Astrocyte of the spinal cord (primary cell): ENCODE measurements around the gene GLRA3.

Experiments used
- DNase-seq: peaks from one replicate; pipeline ENCODE4 v3.0.0; 2011; ENCODE audit warnings: low read depth, low spot score
- H3K4me3 ChIP-seq: 2 replicates; pipeline ENCODE4 v1.5.1; 2011; ENCODE audit warnings: low read depth, mild to moderate bottlenecking, low read length, moderate library complexity
- in situ Hi-C: cut with HindIII; loops from 2 replicates; pipeline ENCODE4 v1.10.0; 2017; ENCODE audit warnings: low sequenced_read_pairs
- TF ChIP-seq, protein P1 (sequence below): IDR thresholded peaks from 2 replicates; pipeline ENCODE4 v1.5.1; 2012; ENCODE audit warnings: low read depth, mild to moderate bottlenecking, low read length, inconsistent platforms

Gene GLRA3

DNA sequence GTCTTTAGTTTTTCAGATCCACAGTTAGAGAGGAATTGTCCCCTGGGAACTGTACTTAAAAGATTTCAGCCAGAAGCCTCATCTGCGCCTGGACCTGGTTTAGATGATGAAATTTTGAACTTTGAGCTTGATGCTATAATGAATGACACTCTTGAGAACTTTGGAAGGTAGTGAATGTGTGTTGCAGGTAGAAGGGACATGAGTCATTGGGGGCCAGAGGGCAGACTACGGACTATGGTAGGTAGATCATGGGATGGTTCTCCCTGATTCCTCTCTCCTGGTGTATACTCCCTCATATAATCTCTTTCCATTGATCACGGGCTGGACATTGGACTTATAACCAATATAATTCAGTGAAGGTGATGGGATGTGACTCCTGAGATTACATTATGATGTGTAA lies 38.9 kb upstream of the GLRA3 start:
- TF ChIP-seq, protein P1, sequence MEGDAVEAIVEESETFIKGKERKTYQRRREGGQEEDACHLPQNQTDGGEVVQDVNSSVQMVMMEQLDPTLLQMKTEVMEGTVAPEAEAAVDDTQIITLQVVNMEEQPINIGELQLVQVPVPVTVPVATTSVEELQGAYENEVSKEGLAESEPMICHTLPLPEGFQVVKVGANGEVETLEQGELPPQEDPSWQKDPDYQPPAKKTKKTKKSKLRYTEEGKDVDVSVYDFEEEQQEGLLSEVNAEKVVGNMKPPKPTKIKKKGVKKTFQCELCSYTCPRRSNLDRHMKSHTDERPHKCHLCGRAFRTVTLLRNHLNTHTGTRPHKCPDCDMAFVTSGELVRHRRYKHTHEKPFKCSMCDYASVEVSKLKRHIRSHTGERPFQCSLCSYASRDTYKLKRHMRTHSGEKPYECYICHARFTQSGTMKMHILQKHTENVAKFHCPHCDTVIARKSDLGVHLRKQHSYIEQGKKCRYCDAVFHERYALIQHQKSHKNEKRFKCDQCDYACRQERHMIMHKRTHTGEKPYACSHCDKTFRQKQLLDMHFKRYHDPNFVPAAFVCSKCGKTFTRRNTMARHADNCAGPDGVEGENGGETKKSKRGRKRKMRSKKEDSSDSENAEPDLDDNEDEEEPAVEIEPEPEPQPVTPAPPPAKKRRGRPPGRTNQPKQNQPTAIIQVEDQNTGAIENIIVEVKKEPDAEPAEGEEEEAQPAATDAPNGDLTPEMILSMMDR: no peak
- no peak overlapping the region for H3K4me3 ChIP-seq
- DNase-seq: no peak
- in situ Hi-C loops: no loop called here

DNA sequence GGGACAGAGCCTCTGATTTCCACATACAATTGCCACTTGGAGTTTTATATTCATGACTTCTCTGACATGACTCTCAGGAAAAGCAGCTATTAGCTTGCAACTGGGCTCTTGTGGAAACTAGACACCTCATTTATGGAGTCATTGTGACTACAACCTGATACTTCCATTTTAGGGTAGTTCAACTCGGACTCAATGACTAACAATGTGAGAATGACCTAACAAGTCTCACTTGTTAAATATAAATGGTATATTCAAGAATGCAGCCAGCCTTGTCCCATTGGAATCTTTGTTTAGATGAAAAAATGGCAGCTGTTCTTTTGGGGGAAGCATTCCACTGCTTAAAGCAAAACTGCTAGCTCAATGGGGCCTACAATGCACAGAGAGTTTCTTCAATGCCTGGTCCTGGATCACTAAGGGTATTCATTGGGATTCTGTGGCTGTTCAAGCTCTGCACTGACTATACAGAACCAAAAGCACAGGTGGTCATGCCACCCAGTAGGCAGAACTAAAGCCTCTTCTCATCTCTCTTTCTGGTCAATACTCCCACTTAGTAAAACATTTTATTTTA lies 36.5 kb upstream of the GLRA3 start:
- DNase-seq: no peak
- TF ChIP-seq, protein P1: no peak
- in situ Hi-C loops: no loop called here
- no peak overlapping the region for H3K4me3 ChIP-seq

DNA sequence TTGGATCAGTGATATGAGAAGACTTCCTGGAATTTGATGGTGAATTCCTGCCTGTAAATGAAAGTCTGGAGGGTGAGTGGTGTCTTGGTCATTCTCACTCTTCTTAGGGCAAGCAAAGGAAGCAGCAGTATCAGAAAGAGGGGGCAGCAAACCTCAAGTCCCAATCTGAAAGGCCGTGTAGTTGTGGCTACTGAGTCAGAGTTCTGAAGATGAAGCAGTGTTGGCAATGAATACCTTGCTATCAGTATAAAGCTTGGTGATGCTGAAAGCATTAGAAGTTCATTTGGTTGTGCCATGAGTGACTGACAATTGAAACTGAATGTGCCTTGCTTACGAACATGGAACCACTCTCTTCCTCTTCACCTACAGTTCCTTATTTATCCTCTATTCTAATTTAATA lies 35.0 kb upstream of the GLRA3 start:
- TF ChIP-seq, protein P1: no peak
- no peak overlapping the region for H3K4me3 ChIP-seq
- no peak for DNase-seq
- in situ Hi-C loops: no loop called here

DNA sequence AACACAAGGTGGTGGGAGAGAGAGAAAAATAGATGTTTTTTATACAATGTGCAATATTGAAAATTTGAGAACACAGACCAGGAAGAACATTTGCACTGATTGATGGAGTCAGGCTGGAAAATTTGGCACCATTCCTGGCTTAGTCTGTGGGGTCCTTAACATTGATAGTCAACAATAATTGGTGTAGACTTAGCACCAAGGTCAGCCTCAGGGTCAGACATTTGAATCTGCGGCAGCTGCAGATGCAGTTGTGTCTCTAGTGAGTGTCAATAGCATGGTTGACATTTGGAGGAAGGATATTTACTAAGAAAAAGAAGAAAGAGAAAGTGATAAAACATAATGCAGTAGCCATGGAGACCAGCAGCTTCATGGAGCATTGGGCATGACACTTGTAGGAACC lies 31.5 kb upstream of the GLRA3 start:
- DNase-seq: no peak
- in situ Hi-C loops: no loop called here
- H3K4me3 ChIP-seq: no peak overlapping the region
- TF ChIP-seq, protein P1: no peak

DNA sequence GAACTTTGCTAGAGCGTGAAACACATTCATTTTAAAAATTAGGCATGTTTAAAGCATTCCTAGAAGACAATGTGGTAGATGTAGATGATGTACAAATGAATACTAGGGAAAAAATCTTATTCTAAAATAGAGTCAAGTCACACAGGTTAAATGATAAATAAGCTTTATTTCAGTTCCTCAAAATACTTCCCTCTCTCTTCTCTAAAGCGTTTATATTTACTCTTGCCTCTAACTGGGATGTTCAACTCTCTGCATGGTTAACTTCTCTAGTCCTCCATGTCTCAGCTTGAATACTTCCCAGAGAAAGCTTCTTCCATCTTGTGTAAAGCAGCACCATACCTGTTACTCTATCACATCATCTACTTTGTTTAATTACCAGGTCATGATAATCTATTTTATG lies 30.9 kb upstream of the GLRA3 start:
- in situ Hi-C loops: no loop called here
- TF ChIP-seq, protein P1: no peak
- DNase-seq: no peak
- no peak overlapping the region for H3K4me3 ChIP-seq

DNA sequence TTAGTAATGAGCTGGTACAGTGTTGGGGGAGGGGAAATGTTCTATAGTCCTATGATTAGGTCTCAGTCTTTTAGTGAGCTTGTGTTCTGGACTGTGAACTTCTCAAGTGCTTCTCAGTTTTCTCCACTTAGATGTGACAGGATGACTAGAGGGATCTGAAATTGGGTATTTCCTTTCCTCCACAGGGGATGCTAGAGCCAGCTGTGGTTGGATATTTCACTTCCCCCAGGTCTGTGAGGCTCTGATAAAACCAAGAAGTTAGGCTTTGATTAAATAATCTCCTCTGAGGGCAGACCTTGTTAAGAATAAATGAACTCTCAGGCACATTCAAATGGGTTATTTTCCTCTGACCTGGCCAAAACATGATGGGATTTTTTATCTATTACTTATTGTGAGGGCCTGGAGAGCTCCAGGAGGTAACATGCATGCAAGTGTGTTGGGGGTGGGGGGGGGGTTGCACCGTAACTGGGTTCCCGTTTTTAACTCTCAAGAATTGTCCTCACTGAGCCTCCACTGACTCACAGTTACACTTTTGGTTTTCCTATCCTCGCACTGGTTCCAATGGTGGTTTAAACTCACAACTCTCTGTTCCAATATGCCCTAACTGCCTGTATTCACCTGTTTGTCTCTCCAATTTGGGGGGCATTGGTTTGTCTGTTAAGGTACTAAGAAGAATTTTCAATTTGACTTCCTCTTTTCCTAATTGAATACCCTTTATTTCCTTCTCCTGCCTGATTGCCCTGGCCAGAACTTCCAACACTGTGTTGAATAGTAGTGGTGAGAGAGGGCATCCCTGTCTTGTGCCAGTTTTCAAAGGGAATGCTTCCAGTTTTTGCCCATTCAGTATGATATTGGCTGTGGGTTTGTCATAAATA lies 28.1 kb upstream of the GLRA3 start:
- TF ChIP-seq, protein P1: no peak
- in situ Hi-C loops: no loop called here
- DNase-seq: no peak
- no peak overlapping the region for H3K4me3 ChIP-seq
